DMS 273 (cell line): Measurements from ENCODE around the gene UBE3B.

Source experiments
- DNase-seq: peaks from one replicate; lab custom pipeline; 2025; ENCODE audit not compliant: unreplicated experiment; lab: John Stamatoyannopoulos, UW

The UBE3B gene

GRCh38 chr12:109549613-109550270 lies 72.3 kb downstream of the UBE3B start:
- no peak for DNase-seq

- no peak for DNase-seq
These were observed 72.8 kb downstream of the UBE3B start for GRCh38 chr12:109550281-109550680.

GRCh38 chr12:109551108-109551507 lies 73.7 kb downstream of the UBE3B start:
- no peak for DNase-seq

DNA sequence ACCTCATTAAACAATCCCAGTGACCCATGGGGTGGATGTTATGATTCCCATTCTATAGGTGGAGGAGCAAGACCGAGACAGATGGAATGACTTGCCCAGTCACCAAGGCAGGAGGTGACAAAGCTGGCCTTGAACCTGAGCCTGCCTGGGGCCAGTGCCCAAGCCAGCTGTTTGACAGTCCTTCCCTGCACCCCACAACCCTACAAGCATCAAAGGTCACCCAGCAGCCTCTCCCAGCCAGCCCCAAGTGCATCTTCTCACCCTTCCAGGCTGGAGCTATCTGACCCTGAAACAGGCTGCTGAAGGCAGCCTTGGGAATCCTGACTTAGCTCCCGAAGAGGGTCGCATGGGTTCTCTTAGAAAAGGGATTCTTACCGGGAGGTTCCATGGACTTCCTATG lies 75.5 kb downstream of the UBE3B start:
- no peak for DNase-seq

GRCh38 chr12:109553483-109553882 lies 76.0 kb downstream of the UBE3B start:
- no peak for DNase-seq

DNA sequence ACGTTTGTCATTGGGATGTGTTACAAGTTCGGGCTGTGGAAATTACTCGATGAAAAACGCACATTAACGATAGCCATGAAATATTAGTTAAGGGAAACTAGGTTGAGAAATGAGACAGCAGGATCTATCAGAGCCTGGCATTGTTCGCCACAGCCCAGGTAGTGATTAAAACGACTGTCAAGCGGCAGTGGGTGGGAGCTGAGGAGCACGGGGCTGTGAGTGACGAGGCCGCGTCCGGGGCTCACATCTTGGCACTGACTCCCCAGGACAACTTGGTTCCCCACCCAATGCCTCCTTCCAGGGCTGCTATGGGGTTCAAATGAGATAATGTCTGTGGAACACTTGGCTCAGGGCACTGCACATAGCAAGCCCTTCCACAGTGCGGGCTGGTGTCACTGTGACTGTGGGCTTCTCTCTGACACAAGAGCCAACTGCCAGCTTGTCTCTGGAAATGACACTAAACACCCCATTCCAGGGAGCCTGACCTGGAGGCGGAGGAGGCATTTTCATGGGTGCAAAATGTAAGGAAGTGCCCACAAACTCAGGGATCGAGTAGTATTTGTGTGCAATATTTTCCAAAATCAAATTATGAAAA lies 76.6 kb downstream of the UBE3B start:
- no peak for DNase-seq

- DNase-seq: no peak
These were observed 77.3 kb downstream of the UBE3B start for GRCh38 chr12:109554761-109555160.

DNA sequence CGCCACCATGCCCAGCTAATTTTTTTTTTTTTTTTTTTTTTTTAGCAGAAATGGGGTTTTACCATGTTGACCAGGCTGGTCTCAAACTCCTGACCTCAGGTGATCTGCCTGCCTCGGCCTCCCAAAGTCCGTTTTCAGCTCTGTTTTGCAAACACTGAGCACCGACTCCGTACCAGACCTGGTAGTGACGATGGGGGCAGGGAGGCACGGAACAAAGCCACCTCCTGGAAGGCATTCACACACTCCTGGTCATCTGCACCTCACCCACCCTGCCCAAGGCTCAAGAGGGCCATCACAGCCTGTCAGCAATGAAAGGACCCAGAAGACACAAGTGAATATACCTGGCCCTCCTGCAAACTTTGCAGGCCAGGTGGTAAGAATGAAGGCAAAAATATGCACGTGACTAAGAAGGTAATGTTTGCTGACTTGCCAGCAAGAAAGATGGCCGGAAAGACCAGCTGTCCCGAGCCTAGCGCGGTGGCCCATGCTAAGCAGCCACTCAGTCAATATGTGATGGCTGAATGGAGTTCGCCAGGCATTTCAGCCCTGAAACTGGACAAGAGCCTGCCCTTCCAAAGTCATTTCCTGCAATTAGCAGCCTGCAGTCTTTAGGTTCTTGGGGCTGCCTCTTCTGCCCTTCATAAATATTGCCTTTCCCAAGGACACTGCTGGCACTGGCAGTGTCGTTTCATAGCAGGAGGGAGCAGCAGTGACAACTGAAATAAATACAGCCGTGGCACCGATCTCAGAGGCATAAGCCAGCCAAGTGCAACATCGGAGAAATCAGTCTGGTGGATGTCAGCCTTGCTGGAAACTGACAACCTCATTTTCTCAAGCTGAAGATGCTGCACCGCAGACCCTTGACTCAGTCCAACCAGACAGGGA lies 78.2 kb downstream of the UBE3B start:
- no peak for DNase-seq

DNA sequence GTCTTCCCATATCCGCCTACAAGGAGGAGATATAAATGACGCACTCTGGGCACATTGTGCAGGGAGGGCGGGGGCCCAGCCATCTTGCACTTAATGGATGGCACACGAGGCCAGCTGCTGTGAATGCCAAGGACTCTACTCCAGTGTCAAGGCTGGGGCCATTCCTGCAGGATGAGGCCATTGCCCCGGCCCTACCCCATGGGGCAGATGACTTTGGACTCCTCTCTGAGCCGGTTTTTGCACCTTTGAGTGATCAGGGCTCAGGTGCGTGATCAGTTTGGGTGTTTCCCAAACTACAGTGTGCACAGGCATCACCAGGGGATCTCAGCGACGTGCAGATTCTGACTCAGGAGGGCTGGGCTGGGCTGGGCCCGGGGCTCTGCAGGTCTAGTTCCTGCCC lies 79.8 kb downstream of the UBE3B start:
- DNase-seq: no peak

- DNase-seq: no peak
These were observed 80.4 kb downstream of the UBE3B start for GRCh38 chr12:109557805-109558204.

GRCh38 chr12:109558374-109559199 lies 81.2 kb downstream of the UBE3B start:
- DNase-seq: no peak

DNA sequence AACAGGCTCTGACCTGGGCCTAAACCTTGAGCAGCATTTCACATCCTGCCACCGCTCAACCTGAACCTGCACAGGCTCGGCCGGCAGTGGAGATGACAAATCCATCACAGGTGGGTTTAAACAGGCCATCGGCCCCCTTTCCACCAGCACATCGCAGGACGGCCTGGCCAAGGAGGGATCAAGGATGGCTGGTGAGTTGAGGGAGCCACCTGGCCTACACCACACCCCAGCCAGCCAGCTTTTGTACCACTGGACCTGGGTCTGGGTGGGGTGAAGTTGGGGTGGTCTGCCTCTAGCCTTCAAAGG lies 81.7 kb downstream of the UBE3B start:
- DNase-seq: no peak

- no peak for DNase-seq
These were observed 82.2 kb downstream of the UBE3B start for GRCh38 chr12:109559601-109560000.

DNA sequence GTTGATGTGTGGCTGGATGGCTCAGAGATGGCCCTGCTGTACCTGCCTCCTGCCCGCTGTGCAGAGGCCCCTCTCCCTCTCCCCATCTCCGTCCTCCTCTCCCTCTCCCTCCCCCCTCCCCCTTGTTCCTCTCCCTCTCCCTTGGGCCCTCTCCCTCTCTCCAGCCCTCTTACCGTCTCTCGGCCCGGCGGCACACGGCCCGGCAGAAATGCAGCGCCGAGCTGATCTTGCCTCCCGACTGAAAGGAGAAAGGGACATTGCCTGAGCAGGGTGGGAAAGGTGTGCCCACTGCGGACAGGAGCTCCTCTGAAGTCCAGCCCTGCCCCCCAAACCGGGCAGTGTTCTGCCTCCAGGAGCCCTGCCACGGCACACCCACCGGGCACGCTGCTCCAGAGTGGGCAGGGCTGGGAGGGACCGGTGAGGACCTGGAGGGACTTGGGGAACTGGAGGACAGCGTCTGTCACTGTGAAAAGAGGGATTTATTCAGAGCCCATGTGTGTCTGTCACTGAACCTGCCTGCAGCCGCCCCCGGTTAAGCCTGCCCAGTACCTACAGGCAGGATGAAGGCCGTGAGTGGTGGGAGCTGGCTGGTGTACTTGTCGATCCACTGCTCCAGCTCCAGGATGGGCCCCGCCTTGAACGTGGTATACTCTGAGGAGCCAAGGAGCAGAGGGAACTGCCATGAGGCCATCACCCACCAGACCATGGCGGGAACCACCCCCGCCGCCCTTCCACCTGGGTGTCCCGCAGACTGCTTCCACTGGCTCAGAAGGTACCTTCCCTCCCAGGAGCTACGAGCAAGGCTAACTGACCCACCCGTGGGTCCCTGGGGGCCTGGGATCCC lies 83.7 kb downstream of the UBE3B start:
- DNase-seq: no peak

- DNase-seq: no peak
These were observed 84.2 kb downstream of the UBE3B start for GRCh38 chr12:109561711-109562030.

DNA sequence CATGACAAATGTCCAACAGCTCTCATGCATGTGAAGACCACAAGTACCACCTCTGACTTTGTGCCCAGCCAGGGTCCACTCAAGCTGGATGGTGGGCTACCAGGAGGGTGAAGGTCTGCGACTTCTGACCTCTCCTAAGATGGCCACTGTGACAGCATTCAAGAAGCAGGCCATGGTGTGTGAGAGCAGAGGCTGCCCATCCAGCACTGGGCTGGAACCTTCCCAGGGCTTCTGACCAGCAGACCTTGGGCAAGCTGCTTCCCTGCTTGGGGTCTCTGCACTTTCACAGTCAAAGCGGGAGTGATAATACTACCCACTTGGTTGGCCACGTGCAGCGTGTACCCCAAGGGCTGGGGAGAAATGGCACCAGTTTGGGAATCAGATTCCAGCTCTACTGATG lies 85.4 kb downstream of the UBE3B start:
- no peak for DNase-seq

DNA sequence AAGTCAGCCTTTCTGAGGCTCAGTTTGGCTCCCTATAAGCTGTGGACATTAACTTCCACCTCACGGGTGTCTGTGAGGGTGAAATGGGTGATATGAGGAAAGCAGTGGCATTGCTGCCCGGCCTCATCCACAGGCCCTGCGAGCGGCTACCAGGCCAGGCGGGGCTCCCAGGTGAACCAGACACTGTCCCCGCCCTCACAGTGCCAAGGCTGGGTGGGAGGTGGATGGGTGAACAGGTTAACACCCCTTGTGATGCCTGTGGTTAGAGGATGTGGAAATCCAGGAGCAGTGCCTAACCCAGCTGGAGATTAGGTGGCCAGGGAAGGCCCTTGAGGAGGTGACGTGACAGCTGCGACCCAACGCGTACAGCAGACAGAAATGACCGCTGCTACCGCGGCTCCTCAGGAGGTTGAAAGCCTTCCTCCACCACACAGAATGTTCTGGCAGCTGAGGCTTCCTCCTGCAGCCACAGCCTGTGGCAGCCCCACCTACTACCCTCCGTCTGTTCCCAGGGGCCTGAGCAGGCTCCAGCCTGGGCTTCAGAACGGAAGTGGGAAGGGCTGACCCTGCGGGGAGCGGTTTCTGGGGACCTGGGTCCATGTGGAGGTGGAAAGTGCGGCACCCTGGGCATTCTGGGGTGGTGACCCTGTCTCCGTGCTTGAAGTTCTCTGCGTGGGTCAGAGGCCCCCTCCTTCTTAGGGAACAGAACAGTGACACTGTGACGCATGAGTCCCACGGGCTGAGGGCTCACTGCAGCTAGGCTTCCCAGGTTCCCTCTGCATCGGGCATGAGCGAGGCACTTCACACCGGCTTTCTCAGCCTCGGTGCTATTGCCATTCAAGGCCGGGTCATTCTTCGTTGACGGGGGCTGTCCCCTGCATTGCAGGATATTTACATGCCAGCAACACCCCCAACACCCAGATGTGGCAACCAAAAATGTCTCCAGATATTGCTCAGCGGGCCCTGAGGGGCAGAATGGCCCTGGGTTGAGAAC lies 86.2 kb downstream of the UBE3B start:
- DNase-seq: no peak

GRCh38 chr12:109566424-109566823 lies 89.0 kb downstream of the UBE3B start:
- no peak for DNase-seq

DNA sequence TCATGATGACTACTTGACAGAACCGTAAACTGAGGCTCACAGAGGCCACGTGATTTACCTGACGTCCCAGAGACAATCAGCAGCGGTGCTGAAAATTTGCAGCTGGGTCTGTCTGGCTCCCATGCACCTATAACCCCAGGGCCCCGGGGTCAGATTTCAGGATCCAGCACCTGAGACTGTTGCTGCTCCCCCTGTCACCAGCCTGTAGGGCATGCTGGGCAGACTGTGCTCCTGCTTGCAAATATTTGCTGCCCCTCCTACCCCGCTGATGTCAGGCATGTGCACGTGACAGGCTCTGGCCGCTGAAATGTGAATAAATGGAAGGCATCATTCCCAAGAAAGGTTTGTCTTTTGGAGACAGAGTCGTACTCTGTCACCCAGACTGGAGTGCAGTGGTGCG lies 89.9 kb downstream of the UBE3B start:
- DNase-seq: no peak

DNA sequence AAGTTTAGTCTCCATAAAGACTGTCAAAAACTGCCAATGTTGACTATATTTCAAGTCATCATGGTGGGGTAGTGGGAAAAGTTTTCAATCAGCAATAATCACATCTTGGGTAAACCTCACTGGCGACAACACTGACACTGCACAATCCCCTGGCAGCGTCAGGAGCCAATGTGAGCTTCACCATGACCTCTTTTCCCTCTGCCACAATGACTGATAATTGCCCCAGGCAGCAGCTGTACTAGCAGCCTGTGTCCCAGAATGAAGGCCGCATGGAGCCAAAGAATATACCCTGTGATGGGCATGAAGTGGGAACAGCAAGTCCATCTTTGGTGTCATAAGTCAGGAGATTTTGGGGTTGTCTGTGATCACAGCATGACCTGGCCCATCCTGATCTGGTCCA lies 90.5 kb downstream of the UBE3B start:
- DNase-seq: no peak
